Measurements from ENCODE around the gene CFC1.
"Not testable (repeated sequence)": the region's sequence is repeated elsewhere in the genome, so short reads cannot be mapped to it uniquely, and the experiment has no call there.

The CFC1 gene

GRCh38 chr2:130582970-130583369, 16.4 kb downstream of the CFC1 start:
- DNase-seq, result not testable (repeated sequence)

DNA sequence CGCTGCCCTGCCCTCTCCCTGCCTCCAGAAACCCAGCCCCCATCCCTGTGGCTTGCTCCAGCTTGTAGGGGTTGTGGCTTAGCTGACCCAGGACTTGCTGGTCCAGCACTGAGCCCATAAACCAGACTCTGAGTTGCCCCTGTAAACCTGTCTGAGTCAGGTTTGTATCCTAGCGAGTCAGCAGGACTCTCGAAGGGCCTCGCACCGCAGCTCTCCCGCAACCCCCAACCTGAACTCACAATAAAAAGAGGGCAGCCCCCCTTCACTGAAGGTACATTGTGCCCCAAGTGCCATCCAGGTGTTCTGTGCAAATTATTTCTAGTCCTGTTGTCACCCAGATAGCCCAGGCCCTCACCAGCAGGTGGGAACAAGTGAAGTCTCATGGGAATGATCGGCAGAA, 17.9 kb downstream of the CFC1 start:
- DNase-seq, result not testable (repeated sequence)

GRCh38 chr2:130579121-130579520, 20.3 kb downstream of the CFC1 start:
- not testable (repeated sequence) for DNase-seq

- not testable (repeated sequence) for DNase-seq
Observed at GRCh38 chr2:130577559-130577958, 21.8 kb downstream of the CFC1 start.

DNA sequence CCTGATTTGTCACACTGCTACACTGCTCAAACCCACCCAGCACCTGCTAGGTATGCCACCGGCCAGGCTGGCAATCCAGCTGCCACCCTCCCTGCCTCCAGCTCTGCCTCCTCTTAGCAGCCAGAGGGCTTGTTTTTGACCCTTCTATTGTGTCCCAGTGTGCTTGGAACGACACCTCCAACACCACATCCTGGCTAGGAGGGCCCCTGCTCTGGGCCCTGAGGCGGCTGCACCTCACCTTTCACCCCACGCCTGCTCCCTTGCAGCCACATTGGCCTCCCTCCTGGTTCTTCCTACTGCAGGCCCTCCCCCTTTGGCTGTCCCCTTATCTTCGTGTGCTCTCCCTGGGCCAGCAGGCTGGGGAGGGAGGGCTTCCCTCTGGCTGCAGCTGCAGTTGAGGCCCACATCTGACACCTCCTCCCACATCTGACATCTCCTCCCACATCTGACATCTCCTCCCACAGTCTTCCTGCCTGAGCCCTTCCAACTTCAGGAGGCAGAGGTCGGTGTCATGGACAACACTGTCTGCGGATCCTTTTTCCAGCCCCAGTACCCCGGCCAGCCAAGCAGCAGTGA, 23.1 kb downstream of the CFC1 start:
- DNase-seq, result not testable (repeated sequence)

- DNase-seq, result not testable (repeated sequence)
Observed at GRCh38 chr2:130574230-130574629, 25.1 kb downstream of the CFC1 start.

DNA sequence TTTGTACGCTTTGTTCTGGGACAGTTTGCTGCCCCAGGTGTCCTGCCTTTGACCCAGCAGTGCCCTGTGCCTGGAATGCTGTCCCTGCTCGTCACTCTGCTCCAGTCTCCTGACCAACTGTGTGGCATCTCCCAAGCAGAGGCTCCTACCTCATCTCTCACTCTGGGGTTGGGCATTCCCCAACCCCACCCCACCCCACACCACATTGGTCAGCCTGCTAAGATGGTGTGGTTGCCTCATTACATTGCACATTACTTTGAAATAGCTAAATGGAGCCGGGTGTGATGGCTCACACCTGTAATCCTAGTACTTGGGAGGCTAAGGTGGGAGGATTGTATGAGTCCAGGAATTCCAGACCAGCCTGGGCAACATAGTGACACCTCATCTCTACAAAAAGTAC, 27.4 kb downstream of the CFC1 start:
- not testable (repeated sequence) for DNase-seq

- DNase-seq, result not testable (repeated sequence)
Observed at GRCh38 chr2:130566165-130566564, 33.2 kb downstream of the CFC1 start.

- not testable (repeated sequence) for DNase-seq
Observed at GRCh38 chr2:130556441-130556840, 42.9 kb downstream of the CFC1 start.

GRCh38 chr2:130554178-130554577, 45.2 kb downstream of the CFC1 start:
- DNase-seq, result not testable (repeated sequence)

DNA sequence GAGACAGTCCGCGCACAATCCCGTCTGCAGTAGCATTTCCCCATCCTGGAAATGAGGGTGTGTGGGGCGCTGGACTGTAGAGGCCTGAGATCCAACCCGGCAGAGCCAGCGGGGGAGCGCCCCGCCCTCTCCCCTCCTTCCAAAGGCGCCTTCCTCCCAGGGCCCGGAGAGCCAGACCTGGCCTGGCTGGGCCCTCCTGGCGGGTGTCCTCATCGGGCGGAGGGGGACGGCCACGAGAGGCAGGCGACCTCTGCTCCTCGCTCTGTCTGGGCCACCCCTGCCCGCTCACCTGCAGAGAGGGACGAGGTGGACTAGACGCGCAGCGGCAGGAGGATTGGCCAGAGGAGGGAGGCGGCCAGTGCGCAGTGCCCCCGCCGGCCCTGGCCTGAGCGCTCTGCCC, 49.9 kb downstream of the CFC1 start:
- DNase-seq, result not testable (repeated sequence)

GRCh38 chr2:130548418-130548817, 51.0 kb downstream of the CFC1 start:
- not testable (repeated sequence) for DNase-seq

- DNase-seq, result not testable (repeated sequence)
Observed at GRCh38 chr2:130544978-130545377, 54.4 kb downstream of the CFC1 start.

DNA sequence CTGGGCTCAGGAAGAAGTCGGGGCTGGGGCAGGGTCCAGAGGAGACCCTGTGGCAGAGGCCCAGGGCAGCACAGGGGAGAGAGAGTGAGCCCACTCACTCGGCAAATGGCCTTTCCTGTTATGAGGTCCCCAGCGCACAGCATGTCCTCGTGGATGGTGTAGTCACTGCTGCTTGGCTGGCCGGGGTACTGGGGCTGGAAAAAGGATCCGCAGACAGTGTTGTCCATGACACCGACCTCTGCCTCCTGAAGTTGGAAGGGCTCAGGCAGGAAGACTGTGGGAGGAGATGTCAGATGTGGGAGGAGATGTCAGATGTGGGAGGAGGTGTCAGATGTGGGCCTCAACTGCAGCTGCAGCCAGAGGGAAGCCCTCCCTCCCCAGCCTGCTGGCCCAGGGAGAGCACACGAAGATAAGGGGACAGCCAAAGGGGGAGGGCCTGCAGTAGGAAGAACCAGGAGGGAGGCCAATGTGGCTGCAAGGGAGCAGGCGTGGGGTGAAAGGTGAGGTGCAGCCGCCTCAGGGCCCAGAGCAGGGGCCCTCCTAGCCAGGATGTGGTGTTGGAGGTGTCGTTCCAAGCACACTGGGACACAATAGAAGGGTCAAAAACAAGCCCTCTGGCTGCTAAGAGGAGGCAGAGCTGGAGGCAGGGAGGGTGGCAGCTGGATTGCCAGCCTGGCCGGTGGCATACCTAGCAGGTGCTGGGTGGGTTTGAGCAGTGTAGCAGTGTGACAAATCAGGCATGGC, 55.4 kb downstream of the CFC1 start:
- DNase-seq, result not testable (repeated sequence)

DNA sequence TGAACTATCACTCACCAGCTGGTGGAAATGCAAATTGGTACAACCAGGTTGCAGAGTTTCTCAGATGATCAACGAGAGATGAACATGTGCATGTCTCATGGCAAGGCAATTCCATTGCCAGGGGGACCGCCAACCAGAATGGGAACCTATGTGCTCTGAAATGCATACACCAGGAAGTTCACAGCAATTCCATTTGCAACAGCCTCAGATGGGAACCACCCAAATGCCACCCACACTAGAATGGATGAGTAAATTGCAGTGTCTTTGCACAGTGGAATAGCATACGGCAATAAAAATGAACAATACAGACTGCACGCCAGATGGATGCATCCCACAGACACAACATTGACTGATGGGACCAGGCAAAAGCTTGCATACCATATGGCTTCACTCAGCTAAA, 56.6 kb downstream of the CFC1 start:
- not testable (repeated sequence) for DNase-seq
